Keratinocyte (primary cell): ENCODE measurements around the gene SACM1L. TPM values are rescaled to one million over a fixed set of nuclear protein-coding genes. Genes with fewer than 3 reads are reported as not detected.

Experiments used
- DNase-seq: peaks from one replicate; pipeline ENCODE4 v3.0.0-alpha.2; 2011; ENCODE audit warnings: low read depth, missing footprints, low spot score
- FAIRE-seq: peaks from 2 replicates; lab custom pipeline; 2011; peaks lifted over from hg19 to GRCh38; lab: Jason Lieb, UNC
- H2AFZ ChIP-seq: 2 replicates; pipeline ENCODE4 v1.6.0; 2012; ENCODE audit warnings: low read length, control low read depth, inconsistent platforms; ENCODE audit not compliant: control insufficient read depth
- H3K27ac ChIP-seq: 2 replicates; pipeline ENCODE4 v1.5.1; 2011; ENCODE audit warnings: low read length; ENCODE audit not compliant: control insufficient read depth, insufficient read depth
- H3K27me3 ChIP-seq: 3 replicates; pipeline ENCODE4 v1.6.0; 2011; ENCODE audit warnings: low read length; ENCODE audit not compliant: control insufficient read depth, insufficient read depth; ENCODE audit errors: extremely low read depth
- H3K36me3 ChIP-seq, 2 experiments: 2 replicates in 1 of 2; 3 replicates in 1 of 2; pipeline ENCODE4 v1.5.1; 2011; ENCODE audit warnings: low read length in 2 of 2, mild to moderate bottlenecking in 1 of 2; ENCODE audit not compliant: control insufficient read depth in 2 of 2, insufficient read depth in 2 of 2; ENCODE audit errors: extremely low read depth in 1 of 2
- H3K4me1 ChIP-seq: 3 replicates; pipeline ENCODE4 v1.5.1; 2011; ENCODE audit warnings: low read length; ENCODE audit not compliant: control insufficient read depth, insufficient read depth; ENCODE audit errors: extremely low read depth
- H3K4me2 ChIP-seq: 3 replicates; pipeline ENCODE4 v1.6.0; 2011; ENCODE audit warnings: low read depth, low read length; ENCODE audit not compliant: control insufficient read depth, insufficient read depth; ENCODE audit errors: extremely low read depth
- H3K4me3 ChIP-seq, 3 experiments: fragments of 200-600 bp in 1 of 3; sonication (generic) in 1 of 3; 2 replicates in 2 of 3; 3 replicates in 1 of 3; pipeline ENCODE4 v1.5.1; 2011 to 2016; ENCODE audit warnings: low read length in 3 of 3, mild to moderate bottlenecking in 3 of 3, control low read depth in 2 of 3, inconsistent platforms in 1 of 3, low read depth in 1 of 3, mixed read lengths in 1 of 3, mixed run types in 1 of 3, moderate library complexity in 1 of 3; ENCODE audit not compliant: control insufficient read depth in 2 of 3, insufficient read depth in 2 of 3; ENCODE audit errors: extremely low read depth in 1 of 3
- H3K79me2 ChIP-seq: 2 replicates; pipeline ENCODE4 v1.6.0; 2012; ENCODE audit warnings: low read length; ENCODE audit not compliant: control insufficient read depth, insufficient read depth
- H3K9ac ChIP-seq: 3 replicates; pipeline ENCODE4 v1.6.0; 2011; ENCODE audit warnings: low read length; ENCODE audit not compliant: control insufficient read depth, insufficient read depth; ENCODE audit errors: extremely low read depth
- H3K9me1 ChIP-seq: 3 replicates; pipeline ENCODE4 v1.6.0; 2011; ENCODE audit warnings: low read length; ENCODE audit not compliant: control insufficient read depth, insufficient read depth; ENCODE audit errors: extremely low read depth
- H3K9me3 ChIP-seq: 2 replicates; pipeline ENCODE4 v1.5.1; 2012; ENCODE audit warnings: low read depth, low read length; ENCODE audit not compliant: control insufficient read depth
- H4K20me1 ChIP-seq: 3 replicates; pipeline ENCODE4 v1.6.0; 2011; ENCODE audit warnings: low read length; ENCODE audit not compliant: control insufficient read depth, insufficient read depth; ENCODE audit errors: extremely low read depth
- EZH2 ChIP-seq: IDR thresholded peaks from one replicate; pipeline ENCODE4 v1.6.1; 2012; ENCODE audit warnings: inconsistent platforms, mild to moderate bottlenecking, low read length, moderate library complexity
- dilution Hi-C: fragments of 300-500 bp; cut with MboI; formaldehyde crosslinking; loops from one replicate; pipeline ENCODE4 v1.7.0; 2020; ENCODE audit warnings: low sequenced_read_pairs; ENCODE audit not compliant: extremely low pct_ligation_motif_present
- polyA plus RNA-seq, 5 experiments: library from polyadenylated mRNA; depleted of rRNA in 3 of 5; stranded (reverse) in 3 of 5; stranded (forward) in 1 of 5; unstranded in 1 of 5; fragments of >200 nt; gene quantifications; 1 replicate in 1 of 5; 2 replicates in 3 of 5; 3 replicates in 1 of 5; pipeline versions ENCODE4 v1.2.1 to v1.2.3, GENCODE V29; 2011 to 2012; ENCODE audit warnings: missing spikeins in 2 of 5, low read depth in 1 of 5, low replicate concordance in 1 of 5
- TF ChIP-seq, protein P1 (sequence below), 3 experiments: IDR thresholded peaks in 1 of 3; conservative IDR thresholded peaks in 1 of 3; optimal IDR thresholded peaks in 1 of 3; 2 replicates in 2 of 3; 3 replicates in 1 of 3; pipeline versions ENCODE3 to v1.5.1; 2011; ENCODE audit warnings: low read length in 3 of 3, mild to moderate bottlenecking in 3 of 3, moderate library complexity in 2 of 3, control low read depth in 1 of 3, inconsistent platforms in 1 of 3; ENCODE audit not compliant: insufficient read depth in 2 of 3; ENCODE audit errors: extremely low read depth in 1 of 3

SACM1L gene
- polyA plus RNA-seq, 1 donor (not counting 4 experiments of a cell fraction or from before 2014, with no cell fraction given), result 44.3 TPM

GRCh38 chr3:45681846-45682245, 7.3 kb upstream of the SACM1L start:
- Histone ChIP-seq H3K27me3 (no peaks in the 10 kb centered on the region), H3K27ac (no peak overlapping the region), H3K4me3 (no peak overlapping the region), H3K4me1 (peaks cover 10% of the 10 kb centered on the region), H3K9me1 (no peaks in the 10 kb centered on the region), H2AFZ (no peak overlapping the region), H4K20me1 (no peaks in the 10 kb centered on the region), H3K9ac (no peak overlapping the region), H3K9me3 (no peaks in the 10 kb centered on the region), H3K36me3 (peaks cover 5 to 10% of the 10 kb centered on the region in 2 experiments), H3K79me2 (no peaks in the 10 kb centered on the region), H3K4me2 (no peak overlapping the region)
- no peak for TF ChIP-seq EZH2
- TF ChIP-seq, protein P1, sequence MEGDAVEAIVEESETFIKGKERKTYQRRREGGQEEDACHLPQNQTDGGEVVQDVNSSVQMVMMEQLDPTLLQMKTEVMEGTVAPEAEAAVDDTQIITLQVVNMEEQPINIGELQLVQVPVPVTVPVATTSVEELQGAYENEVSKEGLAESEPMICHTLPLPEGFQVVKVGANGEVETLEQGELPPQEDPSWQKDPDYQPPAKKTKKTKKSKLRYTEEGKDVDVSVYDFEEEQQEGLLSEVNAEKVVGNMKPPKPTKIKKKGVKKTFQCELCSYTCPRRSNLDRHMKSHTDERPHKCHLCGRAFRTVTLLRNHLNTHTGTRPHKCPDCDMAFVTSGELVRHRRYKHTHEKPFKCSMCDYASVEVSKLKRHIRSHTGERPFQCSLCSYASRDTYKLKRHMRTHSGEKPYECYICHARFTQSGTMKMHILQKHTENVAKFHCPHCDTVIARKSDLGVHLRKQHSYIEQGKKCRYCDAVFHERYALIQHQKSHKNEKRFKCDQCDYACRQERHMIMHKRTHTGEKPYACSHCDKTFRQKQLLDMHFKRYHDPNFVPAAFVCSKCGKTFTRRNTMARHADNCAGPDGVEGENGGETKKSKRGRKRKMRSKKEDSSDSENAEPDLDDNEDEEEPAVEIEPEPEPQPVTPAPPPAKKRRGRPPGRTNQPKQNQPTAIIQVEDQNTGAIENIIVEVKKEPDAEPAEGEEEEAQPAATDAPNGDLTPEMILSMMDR (optimal IDR thresholded peaks at IDR 0.05 in 1 of 3, IDR thresholded peaks at IDR 0.05 in 1 of 3, conservative IDR thresholded peaks at IDR 0.05 in 1 of 3; ENCODE audit: extremely low read depth in 1 of 3, insufficient read depth in 2 of 3, low read length in 3 of 3), result no peak
- dilution Hi-C loops, result no loop called here
- DNase-seq, result no peak
- FAIRE-seq, result no peak

DNA sequence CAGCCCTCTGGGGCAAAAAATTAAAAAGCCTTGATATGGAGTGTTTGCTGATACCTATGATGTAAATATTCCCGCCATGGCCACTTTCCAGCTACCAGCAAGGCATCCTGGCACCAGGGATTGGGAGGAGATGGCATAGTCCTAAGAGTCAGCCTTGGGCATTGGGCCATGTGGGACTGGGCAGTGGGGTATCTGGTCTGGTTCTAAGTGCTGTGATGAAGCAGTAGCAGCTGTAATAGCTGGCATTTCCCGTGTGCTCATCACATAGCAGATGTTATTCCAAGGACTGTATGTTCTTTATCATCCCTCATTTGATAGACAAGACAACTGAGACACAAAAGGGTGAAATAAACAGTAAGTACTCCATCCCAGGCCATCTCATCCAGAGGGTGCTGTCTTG, 6.9 kb upstream of the SACM1L start:
- Histone ChIP-seq H3K4me2 (no peak overlapping the region), H3K9me1 (no peaks in the 10 kb centered on the region), H3K4me1 (peaks cover 5% of the 10 kb centered on the region), H3K79me2 (no peaks in the 10 kb centered on the region), H3K36me3 (peaks cover 5 to 10% of the 10 kb centered on the region in 2 experiments), H3K27me3 (no peaks in the 10 kb centered on the region), H3K9ac (no peak overlapping the region), H3K9me3 (no peaks in the 10 kb centered on the region), H2AFZ (no peak overlapping the region), H4K20me1 (no peaks in the 10 kb centered on the region), H3K27ac (no peak overlapping the region), H3K4me3 (no peak overlapping the region)
- DNase-seq, result no peak
- TF ChIP-seq, protein P1 (optimal IDR thresholded peaks at IDR 0.05 in 1 of 3, IDR thresholded peaks at IDR 0.05 in 1 of 3, conservative IDR thresholded peaks at IDR 0.05 in 1 of 3; ENCODE audit: extremely low read depth in 1 of 3, insufficient read depth in 2 of 3, low read length in 3 of 3), result no peak
- TF ChIP-seq EZH2, result no peak
- dilution Hi-C loops, result no loop called here
- no peak for FAIRE-seq
